ENCODE measurements around the gene RAB37.

Gene RAB37

DNA sequence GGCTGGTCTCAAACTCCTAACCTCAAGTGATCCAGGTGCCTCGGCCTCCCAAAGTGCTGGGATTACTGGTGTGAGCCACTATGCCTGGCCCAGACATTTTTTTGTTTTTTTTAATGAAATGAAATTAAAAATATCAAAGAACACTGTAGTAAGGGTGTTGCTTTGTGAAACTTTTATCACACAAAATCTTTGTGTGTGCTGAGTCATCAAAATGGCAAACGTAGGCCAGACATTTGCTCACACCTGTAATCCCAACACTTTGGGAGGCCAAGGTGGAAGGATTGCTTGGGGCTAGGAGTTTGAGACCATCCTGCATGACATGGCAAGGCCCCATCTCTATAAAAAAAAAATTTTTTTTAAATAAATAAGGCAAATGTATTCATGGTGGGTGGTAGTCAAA, 29.4 kb downstream of the RAB37 start:
- DNase-seq, result no peak

GRCh38 chr17:74767111-74767516, 30.1 kb downstream of the RAB37 start:
- DNase-seq, result no peak

DNA sequence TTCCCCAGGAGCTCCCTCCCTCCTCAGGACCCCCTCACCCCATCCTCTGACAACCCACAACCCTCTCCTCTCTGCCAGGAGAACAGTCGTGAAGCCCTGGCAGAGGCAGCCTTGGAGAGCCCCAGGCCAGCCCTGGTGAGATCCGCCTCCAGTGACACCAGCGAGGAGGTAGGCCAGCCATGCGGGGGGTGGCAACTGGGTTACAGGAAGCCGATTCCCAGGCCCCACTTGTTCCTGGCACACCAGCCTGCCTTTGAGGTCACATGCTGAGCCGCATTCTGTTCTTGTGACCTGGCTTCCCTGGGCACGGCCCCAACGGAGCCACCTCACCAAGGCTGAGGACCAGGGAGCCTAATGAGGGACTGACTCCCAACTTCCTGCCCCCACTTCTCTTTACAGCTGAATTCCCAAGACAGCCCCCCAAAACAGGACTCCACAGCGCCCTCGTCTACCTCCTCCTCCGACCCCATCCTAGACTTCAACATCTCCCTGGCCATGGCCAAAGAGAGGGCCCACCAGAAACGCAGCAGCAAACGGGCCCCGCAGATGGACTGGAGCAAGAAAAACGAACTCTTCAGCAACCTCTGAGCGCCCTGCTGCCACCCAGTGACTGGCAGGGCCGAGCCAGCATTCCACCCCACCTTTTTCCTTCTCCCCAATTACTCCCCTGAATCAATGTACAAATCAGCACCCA, 31.2 kb downstream of the RAB37 start:
- DNase-seq, result peak in 1 of 2 experiments; percentile 29

- DNase-seq, result no peak
Measured at GRCh38 chr17:74768763-74769114, 31.7 kb downstream of the RAB37 start.

DNA sequence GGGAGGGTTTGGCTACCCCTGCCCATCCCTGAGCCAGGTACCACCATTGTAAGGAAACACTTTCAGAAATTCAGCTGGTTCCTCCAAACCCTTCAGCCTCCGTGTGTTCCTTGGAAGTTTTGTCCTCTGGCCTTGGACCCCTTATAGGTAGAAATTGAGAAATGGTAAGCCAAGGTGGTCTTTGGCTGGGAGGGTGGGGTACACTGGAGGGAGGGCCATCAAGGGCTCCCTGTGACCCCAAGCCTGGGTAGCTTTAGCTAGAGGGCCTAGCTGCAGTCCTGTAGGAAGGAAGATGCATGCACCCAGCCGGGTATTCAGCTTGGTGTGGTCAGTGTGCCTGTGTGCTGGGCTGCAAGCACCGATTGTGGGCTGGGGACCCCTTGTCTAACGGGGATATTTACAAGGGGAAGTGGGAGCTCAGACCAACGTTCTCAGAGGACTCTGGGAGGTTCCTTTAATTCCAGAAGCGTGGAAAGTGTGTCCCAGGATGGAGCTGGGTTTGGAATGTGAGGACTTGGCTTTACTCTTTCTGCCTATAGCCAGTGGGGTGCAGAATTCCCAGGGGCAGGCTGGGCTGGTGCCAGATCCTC, 32.3 kb downstream of the RAB37 start:
- no peak for DNase-seq

- DNase-seq, result no peak
Measured at GRCh38 chr17:74769856-74770497, 32.9 kb downstream of the RAB37 start.

DNA sequence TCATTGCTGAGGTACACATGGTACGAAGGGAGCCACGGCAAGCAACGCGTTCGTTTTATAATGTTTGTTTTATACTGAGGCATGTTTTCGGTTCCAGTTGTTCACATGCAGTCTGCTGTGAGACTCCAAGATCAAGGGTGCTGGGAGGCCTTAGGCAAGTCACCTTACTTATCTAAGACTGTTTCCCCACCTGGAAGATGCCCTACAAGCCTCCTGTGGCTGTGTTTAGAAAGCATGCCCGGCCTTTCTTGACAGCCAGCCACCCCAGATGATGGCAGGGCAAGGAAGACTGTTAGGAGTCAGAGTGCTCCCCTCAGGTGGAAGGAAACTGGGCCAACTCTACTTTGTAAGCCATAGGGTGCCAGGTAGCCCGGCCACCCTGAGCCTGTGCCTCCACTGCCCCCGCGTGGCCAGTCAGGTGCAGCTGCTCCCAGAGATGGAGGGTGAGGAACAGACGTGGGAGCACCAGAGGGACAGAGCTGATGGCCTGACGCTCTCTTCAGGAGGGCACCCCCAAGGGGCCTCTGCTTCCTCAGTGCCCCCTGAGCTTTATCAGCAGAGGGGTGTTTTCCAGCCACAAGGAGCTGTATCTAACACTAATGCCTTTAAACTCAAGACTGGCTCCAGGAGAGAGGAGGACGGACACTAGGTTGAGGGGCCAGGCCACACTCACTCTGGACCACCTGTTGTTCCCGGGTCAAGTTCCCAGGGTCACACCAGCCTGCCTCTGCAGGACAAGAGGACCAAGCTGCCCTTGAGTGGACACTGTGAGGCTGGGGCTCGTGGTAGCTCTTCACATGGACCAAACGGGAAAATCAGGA, 33.7 kb downstream of the RAB37 start:
- peak; percentile 56 to 71 for DNase-seq

DNA sequence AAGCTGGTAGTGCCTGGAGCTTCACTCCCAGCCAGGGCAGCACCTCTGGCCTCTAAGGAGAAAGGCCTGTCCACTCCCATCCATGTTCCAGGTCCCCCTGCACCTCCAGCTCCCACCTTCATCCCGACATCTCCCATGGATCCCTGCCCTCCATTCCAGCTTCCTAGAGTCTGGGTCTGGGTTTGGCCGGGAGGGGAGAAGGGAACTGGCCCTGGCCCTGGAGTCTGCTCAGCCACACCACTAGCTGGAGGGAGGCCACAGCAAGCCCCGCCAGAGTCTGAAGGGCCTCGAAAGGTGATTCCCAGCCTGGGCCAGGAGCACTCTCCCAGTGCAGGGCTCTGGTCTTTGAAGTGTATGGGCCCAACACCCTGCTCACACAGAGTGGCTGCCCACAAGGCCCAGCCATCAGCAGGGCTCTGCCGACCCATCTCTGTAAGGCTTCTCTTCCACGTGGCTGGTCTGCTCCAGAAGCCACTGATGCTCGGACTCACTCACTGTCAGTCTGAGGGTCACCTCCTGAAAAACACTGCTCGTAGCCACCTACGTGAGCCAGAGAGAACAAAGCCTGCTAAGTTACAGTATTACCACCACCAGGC, 34.4 kb downstream of the RAB37 start:
- no peak for DNase-seq

DNA sequence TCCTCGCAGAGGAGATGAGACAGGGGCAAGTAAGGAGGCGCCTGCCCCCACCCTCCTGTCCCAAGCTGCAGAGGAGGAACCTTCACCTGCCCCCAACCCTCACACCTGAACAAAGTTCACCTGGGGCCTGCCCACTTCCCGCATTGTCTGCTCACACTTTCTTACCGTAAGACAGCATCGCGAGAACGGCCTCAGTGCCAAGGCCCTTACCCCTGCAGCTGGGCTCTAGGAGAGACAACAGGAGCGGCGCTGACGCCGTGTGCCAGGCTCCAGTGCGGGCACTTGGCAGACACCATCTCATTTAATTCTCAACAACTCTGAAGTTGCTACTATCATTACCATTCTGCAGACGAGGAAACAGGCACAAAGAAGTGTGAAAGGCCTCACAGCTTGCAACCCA, 35.0 kb downstream of the RAB37 start:
- DNase-seq, result no peak

- no peak for DNase-seq
Measured at GRCh38 chr17:74773414-74773813, 36.4 kb downstream of the RAB37 start.

GRCh38 chr17:74773871-74774286, 36.8 kb downstream of the RAB37 start:
- no peak for DNase-seq

DNA sequence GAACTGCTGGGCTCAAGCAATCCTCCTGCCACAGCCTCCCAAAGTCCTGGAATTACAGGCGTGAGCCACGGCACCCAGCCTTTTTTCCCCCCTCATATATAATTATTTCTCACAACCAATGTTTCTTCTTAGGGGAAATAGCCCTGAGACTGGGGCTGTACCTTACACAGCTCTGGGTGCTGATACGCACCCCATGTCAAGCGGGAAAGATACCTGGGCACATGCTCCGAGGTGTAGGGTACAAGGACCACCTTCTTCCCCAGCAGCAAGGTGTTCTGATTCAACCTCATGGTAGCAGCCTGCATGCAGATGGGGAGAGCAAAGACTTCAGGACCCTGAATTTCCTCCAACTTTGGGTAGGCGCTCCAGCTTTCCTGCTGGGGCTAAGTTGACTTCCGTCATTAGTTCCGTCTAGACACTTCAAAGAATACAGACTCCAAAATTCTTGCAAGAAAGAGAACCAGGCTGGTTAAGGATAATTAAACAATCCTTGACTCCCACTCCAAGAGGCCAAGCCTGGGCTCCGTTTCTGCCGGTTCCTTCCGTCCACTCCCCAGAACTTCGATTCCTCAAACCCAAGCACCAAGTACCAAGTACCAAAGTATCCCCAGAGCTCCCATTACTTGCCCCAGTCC, 38.5 kb downstream of the RAB37 start:
- no peak for DNase-seq

- DNase-seq, result peak; percentile 97 to 98
Measured at GRCh38 chr17:74776044-74776962, 39.2 kb downstream of the RAB37 start, which contains the start of gene NAT9. TSS of gene NAT9 (minus strand) at chr17:74776345. CDS start at chr17:74775698, 647 bp downstream.

GRCh38 chr17:74776990-74777389, 39.9 kb downstream of the RAB37 start:
- DNase-seq, result no peak

DNA sequence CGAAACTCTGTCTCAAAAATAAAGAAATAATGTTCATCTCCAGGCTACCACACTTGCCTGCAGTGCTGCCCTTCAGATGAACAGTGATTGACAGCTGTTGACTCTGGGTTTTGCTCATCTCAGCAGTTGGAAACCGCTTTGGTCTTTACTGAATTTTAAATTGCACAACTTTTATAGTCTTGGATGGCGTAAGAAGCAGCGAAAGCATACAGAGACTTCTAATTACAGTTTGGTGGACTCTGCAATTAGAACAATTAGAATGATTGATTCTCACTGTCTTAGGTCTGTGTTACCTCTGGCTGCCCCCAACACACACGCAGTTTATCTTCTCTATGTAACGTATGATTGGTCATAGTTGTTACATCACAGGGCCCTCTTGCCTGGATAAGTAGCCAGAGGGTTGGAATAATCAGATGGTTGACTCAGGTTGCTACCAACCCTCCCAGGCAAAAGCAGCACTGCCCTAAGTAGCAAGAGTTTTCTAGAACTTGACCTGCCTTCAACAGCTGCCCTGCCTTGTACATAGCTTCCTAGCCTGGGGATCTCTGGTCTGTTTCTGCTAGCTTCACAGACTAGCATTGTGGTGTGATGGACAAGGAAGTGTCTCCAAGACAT, 41.0 kb downstream of the RAB37 start:
- peak; percentile 21 to 43 for DNase-seq

GRCh38 chr17:74778960-74779359, 41.9 kb downstream of the RAB37 start:
- DNase-seq, result peak; percentile 95

GRCh38 chr17:74779501-74779900, 42.4 kb downstream of the RAB37 start:
- DNase-seq, result peak; percentile 53 to 60

GRCh38 chr17:74779948-74780400, 42.9 kb downstream of the RAB37 start:
- peak; percentile 100 for DNase-seq

DNA sequence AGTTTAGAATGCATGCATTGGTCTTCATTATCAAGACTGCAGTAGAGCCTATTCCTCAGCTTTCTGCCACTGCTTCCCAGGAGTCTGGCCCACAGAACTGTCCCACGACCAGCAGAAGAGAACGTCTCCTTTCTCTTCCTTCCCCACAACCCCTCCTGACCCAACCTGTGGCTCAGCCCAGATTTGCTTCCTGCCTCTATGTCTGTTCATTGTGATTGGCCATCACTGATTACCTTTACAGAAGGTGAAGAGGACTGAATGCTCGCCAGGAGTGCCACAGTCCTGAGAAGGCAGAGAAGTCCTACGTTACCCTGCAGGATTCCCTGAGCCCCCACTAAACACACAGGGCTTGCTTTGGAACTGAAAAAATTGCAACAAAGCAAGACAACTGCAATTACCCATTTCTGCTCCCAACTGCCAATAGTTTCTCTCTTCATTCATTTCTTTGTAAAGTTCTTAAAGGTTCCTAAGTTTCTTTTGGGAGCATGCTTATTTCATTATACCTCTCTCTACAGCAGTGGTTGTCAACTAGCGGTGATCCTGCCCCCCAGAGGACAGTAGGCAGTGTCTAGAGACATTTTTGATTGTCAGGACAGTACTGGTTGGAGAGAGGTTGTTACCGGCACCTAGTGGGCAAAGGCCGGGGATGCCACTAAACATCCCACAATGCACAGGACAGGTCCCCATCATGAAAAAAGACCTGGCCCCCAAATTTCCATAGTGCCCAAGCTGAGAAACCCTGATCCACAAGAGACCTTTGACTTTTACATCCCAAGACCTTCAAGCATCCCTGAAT, 43.6 kb downstream of the RAB37 start:
- peak; percentile 87 to 91 for DNase-seq

DNA sequence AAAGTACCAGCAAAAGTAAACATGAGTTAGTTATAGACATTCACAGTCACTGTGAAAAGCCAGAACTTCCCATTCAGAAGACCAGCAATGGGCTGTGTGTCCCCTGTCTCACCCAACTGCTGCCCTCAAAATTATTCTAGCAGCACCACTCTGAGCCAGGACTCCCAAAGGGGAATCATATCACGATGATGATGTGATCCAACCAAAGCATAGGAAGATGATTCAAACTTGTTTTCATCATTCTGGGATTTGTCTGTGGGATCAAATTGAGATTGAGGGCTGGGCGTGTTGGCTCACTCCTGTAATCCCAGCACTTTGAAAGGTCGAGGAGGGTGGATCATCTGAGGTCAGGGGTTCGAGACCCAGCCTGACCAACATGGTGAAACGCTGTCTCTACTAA, 45.5 kb downstream of the RAB37 start:
- DNase-seq, result no peak
